ENCODE results near the gene STK10.

- TF ChIP-seq CTCF (optimal IDR thresholded peaks at IDR 0.05 in 1 of 3, IDR thresholded peaks at IDR 0.05 in 1 of 3, conservative IDR thresholded peaks at IDR 0.05 in 1 of 3; ENCODE audit: extremely low read depth in 1 of 3, insufficient read depth in 2 of 3, low read length in 3 of 3) (no peak), EZH2 (IDR thresholded peaks at IDR 0.05; ENCODE audit: low read length) (no peak)
Observed at GRCh38 chr5:172063463-172064235, 124.4 kb downstream of the STK10 start.
